Panc1 (cell line): Measurements from ENCODE around the gene WWOX.

ENCODE experiments used
- CTCF ChIP-seq: fragments of 450-650 bp; IDR thresholded peaks from 2 replicates; pipeline ENCODE4 v1.5.1; 2017; ENCODE audit warnings: mild to moderate bottlenecking
- POLR2AphosphoS5 ChIP-seq: IDR thresholded peaks from 2 replicates; pipeline ENCODE4 v1.6.1; 2012; ENCODE audit warnings: mild to moderate bottlenecking, low read depth, low read length, moderate library complexity
- REST ChIP-seq, 2 experiments: IDR thresholded peaks; 2 replicates each; pipeline ENCODE4 v1.6.1; 2011 to 2012; ENCODE audit warnings: low read depth in 2 of 2, control low read depth in 1 of 2, low read length in 1 of 2, mild to moderate bottlenecking in 1 of 2, moderate library complexity in 1 of 2; ENCODE audit not compliant: insufficient read depth in 1 of 2
- SIN3A ChIP-seq: IDR thresholded peaks from 2 replicates; pipeline ENCODE4 v1.6.1; 2012; ENCODE audit warnings: low read depth, mild to moderate bottlenecking, low read length, moderate library complexity, borderline replicate concordance; ENCODE audit not compliant: insufficient read depth

- TF ChIP-seq CTCF (no peak), REST (IDR thresholded peaks at IDR 0.05; ENCODE audit: insufficient read depth in 1 of 2, low read depth in 2 of 2, low read length in 1 of 2) (no peak), SIN3A (no peak), POLR2AphosphoS5 (no peak)
Measured at GRCh38 chr16:78445818-78446217, 346.4 kb downstream of the WWOX start.
